Activated CD8-positive, alpha-beta memory T cell treated with anti-CD3 and anti-CD28 coated beads for 4 hours (primary cell): Measurements from ENCODE around the gene CPPED1.
"Not testable (repeated sequence)": the region's sequence is repeated elsewhere in the genome, so short reads cannot be mapped to it uniquely, and the experiment has no call there.

Source experiments
- DNase-seq, 2 donors: peaks; one replicate each; pipeline ENCODE4 v3.0.0-alpha.2; 2020; ENCODE audit warnings: low read depth in 2 of 2

CPPED1 gene

DNA sequence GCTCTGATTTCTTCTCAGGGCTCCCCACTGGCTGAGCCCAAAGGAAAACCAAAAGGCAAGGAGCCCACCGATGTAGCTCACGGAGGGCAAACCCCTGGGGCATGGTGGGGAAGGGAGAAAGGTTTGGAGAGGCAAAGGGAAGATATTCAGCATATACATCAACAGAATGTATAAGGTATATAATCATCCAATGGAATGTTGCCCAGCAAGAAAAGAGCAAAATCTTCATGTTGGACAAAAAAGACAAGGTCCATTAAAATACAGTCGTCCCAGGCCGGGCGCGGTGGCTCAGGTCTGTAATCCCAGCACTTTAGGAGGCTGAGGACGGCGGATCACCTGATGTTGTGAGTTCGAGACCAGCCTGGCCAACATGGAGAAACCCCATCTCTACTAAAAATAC, 1.6 kb downstream of the CPPED1 start:
- DNase-seq, result no peak

DNA sequence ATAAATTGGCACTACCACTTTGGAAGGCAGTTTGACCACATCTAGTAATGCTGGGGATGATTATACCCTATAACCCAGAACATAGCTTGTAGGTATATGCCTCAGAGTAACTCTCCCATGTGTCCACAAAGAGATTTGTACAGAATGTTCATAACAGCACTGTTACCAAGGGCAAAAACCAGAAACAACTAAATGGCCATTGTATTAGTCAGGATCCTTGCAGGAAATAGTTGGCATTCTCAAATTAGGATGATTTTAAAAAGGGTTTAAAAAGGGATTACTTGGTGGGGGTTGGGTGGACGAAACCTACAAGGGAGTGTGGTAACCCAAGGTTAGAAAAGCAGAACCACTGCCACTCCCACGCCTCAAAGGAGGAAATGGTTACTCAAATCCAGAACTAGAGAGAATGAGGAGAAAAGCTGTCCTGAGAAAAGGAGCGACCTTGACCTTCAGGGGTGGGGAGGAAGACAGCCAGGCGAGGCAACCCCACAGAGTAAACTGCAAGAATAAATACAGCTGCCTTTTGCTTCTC, 2.1 kb downstream of the CPPED1 start:
- no peak for DNase-seq

DNA sequence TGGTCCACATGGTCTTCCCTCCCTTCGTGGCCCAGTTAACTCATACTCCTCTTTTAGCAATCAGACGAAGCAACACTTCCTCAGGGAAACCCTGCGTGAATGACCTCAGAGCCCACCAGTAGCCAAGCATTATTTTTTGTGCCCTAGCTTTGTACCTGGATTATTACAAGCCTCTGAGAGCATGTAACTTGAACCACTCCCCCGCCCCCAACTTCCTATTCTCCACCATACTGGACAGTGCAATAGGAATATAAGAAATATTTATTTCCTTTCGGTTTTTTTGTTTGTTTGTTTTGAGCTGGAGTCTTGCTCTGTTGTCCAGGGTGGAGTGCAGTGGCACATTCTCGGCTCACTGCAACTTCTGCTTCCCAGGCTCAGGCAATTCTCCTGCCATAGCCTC, 2.9 kb downstream of the CPPED1 start:
- no peak for DNase-seq

DNA sequence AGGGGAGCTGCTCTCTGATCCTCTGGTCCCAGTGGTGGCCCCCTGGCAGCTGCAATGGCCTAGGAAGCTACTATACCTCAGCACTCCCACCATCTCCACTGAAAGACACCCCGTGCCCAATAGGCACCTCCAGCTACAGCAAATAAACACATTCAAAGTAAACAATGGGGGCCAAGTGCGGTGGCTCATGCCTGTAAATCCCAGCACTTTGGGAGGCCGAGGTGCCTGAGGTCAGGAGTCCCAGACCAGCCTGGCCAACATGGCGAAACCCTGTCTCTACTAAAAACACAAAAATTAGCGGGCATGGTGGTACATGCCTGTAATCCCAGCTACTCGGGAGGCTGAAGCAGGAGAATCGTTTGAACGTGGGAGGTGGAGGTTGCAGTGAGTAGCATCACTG, 3.7 kb downstream of the CPPED1 start:
- DNase-seq, result not testable (repeated sequence)

DNA sequence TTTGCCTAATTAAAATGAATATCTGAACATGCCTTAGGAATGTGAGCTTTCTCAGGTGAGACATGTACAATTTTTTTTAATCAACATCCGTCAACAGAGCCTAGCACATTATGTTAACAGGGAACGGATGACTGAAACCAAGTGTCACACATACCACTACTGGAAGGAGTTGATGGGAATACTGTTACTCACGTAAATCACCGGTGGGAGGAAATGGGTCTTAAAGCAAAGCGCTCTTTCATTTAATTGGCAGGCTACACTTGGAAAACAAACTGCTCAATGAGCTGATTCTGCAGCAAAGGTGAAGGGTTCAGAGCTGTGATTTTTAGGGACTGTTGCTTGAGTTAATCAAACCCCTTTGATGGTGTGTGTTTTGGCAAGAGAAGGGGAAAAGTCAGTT, 4.8 kb downstream of the CPPED1 start:
- DNase-seq, result no peak

DNA sequence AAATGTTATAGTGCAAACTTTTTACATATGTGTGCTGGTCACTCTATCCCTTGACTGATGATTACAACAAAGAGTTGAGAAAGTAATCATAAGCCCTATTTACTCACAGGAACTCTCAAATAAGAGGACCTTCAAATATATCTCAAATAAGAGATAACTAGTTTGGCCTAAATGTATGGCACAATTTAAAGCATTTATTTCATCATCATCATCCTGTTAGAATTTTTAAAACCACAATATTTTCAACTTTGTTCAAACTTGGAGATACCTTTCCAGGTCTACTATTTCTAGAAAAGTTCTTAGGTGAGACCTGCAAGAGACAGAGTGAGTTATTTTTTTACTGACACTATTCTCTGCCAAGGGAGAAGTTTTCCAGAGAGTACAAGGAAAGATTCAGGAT, 5.5 kb downstream of the CPPED1 start:
- no peak for DNase-seq

DNA sequence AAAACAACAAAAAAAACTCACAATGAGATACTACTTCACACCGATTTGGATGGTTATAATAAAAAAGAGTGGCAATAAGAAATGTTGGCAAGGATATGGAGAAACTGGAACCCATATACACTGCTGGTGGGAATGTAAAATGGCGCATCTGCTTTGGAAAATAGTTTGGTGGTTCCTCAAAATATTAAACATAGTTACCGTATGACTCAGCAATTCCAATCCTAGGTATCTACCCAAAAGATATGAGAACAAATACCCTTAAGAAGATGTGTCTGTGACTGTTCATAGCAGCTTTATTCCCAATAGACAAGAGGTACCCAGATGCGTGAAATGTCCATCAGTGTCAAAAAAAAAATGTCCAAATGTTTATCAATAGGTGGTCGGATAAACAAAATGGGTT, 7.2 kb downstream of the CPPED1 start:
- no peak for DNase-seq

DNA sequence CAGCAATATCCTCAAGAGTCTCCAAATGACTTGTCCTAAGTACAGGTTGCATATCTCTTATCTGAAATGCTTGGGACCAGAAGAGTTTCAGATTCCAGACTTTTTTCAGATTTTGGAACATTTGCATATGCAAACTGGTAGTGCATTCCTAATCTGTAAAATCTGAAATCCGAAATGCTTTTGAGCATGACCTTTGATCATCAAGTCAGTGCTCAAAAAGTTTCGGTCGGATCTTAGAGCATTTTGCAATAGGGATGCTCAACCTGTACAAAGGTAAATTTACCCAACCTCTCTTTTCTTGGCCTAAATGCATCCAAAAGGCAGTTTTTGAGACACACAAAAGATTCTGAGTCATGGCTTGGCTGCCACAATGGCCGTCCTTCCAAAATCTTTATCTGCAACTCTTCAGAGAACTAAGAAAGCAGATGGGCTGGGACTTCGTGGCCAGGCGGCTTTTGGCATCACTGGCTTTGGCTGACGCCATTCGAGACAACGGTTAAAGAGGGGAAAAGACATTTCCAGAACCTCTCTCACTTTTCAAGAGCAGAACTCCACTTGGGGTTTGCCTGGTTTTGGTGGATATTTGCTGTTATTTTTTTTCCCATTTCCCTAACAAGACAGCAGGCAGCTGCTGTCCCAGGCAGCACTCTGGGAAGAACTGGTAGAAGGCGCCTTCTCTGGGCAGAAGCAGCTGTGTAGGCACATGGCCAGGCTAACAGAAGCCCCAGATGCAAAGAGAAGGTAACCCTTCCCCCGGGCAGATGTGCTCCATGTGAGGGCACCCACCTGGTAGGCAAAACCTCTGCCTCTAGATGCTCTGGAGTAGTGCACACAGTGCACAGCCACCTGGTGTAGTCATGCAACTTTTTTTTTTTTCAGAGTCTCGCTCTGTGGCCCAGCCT, 8.9 kb downstream of the CPPED1 start:
- no peak for DNase-seq

DNA sequence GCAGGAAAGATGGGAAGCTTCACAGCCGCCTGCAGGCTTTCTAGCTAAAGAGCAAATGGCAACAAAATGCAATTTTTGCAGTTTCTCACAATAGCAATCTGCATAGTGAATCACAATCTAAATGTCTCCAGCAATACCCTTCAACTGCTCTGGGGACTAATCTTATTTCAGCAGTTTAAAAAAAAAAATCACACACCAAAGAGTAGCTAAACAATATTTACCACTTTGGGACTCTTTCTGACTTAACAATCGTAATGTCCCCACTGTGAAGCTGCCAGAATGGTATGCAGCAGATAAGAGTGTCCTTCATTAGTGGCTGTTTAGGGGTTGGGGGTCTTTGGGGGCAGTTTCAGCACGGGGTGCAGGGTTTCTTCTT, 9.8 kb downstream of the CPPED1 start:
- no peak for DNase-seq

DNA sequence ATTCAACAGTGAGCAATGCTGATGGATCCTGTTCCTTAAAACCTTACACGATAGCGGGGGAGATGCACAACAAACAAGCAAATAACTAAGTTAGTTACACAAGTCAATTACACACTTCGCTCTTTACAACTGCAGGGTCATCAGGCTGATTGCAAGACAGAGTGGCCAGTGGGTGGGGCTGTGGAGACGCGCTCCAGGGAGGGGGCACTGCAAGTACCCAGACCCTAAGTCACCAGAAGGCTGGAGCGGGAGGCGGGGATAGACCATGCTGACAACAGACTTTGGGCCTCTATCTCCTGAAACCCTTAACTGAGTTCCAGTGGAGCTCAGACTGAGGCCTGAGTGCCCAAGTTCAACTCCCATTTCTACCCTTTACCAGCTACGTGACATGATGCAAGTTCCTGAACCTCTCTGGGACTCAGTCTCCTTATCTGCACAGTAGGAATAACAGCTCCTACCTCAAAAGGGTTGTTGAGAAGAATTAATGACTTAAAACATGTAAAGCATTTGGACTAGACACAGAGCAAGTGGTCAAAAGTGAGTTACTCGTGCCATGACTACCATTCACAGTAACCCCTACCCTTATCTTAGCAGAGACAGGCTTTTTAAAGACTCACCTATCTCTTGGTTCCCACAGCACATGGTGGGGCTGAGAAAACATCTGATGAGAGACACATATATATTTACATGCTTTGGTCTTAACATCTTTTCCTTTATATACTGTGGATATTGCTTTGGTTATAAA, 10.4 kb downstream of the CPPED1 start:
- DNase-seq, result no peak

DNA sequence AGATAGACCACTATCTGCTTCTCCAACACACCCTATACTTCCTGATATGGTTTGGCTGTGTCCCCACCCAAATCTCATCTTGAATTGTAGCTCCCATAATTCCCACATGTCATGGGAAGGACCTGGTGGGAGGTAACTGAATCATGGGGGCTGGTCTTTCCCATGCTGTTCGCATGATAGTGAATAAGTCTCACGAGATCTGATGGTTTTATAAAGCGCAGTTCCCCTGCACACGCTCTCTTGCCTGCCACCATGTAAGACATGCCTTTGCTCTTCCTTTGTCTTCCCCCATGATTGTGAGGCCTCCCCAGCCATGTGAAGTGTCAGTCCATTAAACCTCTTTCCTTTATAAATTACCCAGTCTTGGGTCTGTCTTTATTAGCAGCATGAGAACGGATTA, 11.2 kb downstream of the CPPED1 start:
- not testable (repeated sequence) for DNase-seq

DNA sequence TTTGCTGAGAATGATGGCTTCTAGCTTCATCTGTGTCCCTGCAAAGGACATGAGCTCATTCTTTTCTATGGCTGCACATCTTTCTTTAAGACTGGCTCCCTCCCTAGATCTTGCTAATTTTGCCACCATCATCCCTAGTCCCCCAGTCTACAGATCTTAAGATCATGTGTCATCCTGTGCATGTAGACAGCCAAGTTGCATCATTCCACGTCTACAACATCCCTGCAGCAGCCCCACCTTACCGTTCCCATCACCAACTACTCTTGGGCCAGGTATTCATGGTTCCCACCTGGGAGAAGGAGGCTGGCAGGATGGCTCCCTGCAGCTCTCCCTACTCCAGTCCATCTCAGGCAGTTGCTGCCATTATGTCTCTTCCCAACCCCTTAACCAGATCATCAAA, 12.3 kb downstream of the CPPED1 start:
- no peak for DNase-seq

DNA sequence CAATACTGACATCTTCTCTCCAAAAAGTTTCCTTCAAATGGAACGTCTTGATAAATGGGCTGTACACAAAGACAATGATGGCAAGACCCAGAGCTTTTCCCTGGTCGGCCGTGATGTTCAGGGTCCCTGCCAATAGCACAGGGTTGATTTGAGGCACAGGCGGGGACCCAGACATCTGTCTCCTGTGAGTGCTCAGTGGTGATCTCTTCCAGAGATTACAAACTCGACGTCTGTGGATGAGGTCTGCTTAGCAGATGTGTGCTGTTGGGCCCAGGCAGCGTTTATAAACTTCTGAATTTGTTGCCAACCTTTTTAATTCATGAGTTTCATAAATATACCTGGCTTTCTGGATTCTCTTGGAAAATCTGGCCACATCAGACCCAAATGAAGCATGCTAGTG, 14.9 kb downstream of the CPPED1 start:
- no peak for DNase-seq

DNA sequence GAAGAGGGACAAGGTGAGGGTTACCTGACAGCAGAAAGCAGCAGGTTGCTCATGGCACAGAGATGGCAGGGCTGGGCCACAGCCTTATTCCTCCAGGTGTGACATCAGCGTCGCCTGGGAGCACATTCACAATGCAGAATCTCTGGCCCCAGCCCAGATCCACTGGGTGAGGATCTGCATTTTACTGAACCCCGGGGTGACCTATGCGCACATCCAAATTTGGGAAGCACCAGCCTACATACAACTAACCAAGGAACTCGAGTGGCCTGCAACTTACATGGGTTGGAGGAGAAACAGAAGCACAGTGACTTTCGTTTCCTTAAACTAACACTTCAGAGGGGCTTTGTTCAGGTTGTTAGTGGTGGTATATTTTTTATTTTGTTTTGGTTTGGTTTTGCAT, 17.6 kb downstream of the CPPED1 start:
- DNase-seq, result no peak

DNA sequence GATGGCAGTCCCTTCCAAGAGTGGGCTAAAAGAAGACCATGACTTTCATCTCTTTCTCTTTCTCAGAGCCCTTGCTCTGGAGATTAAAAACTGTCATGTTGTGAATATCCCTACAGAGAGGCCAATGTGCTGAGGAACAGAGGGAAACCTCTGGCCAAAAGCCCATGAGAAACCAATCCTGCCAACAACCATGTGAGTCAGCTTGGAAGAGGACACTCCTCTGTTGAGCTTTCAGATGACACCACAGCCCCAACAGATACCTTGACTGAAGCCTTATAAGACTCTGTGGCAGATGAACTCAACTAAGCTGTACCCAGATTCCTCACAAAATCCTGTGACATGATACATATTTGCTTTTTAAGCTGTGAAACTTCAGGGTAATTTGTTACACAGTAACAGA, 19.6 kb downstream of the CPPED1 start:
- DNase-seq, result no peak

DNA sequence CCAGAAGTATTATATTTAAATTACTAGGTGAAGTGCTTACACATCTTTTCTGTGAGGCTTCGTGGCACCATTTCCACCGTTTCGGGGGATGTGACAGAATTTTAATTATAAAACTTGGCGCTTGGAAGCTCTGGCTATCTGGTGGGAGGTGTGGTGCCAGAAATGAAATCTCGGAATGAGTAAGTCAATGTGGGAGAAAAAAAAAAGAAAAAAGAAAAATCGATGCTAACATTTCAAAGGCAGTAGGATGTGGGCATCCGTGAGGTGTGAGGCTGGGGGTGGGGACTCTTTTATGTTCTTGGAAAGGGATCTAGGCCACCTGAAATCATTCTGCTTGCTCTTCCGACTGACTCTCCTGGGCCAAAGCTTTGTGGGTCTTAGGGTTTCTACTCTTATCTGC, 21.9 kb downstream of the CPPED1 start:
- DNase-seq, result no peak

DNA sequence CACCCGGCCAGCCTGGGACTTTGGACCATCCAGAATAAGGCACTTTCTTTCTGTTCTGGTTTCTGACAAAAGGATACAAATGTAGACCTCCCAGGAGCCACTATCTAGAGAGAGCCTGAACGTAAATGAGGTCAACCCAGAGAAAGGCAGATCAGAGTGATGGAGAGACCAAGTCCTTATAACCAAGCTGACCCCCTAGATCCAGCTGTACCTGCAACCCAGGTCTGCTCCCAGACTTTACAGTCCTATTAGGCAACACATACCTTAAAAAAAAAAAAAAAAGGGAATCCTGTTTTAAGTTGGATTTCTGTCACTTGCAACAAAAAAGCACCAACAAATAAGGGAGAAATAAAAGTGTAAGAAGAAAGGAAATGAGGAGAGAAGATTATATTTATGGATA, 23.2 kb downstream of the CPPED1 start:
- no peak for DNase-seq

DNA sequence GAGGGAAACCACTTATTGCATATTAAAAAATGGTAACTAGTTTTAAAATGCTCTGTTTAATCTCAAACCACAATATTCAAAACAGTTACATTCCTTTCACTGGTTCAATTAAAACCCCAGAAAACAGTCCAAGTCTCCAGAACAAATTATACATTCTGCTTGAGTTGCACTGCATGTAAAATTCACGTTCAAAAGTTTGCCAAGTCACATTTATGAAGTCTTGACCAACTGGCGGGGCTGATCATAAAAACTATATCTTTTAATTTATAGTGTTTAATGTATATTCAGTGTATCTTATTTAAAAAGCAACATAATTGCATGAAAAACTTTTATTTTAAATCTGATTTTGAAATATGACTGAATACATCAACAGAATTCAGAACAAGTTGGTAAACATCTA, 25.0 kb downstream of the CPPED1 start:
- DNase-seq, result no peak

DNA sequence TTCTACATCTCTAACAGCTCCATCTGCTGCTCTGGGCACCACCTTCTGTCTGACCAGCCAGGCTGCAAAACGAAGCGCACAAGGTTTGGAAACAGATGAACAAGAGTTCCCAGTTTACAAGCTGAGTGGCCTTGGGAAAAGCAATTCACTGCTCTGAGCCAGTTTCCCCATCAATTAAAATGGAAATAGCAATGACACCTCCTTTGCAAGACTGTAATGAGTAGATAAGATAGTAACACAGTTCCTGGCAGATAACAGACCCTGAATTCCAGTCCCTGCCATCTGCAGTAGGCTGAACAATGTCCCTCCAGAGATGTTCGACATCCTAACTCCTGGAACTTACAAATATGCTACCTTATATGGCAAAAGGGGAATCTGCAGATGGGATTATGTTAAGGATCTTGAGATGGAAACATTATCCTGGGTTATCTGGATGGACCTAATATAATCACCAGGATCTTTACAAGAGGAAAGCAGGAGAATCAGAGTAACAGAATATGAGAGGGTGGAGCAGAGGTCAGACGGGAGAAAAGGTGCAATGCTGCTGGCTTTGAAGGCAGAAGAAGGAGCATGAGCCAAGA, 27.9 kb downstream of the CPPED1 start:
- DNase-seq, result no peak

DNA sequence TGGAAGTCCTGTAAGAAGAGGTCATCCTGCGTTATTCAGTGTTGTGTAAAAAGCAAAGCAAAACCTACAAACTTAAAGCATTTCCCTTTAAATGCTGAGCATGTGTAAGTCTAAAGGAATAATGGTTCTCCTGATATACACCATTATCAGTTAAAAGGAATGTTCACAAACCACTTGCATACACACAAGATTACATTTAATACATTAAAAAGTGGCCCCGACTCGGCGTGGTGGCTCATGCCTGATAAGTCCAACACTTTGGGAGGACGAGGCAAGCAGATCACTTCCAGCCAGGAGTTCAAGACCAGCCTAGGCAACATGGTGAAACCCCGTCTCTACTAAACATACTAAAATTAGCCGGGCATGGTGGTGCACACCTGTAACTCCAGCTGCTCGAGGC, 30.5 kb downstream of the CPPED1 start:
- no peak for DNase-seq

DNA sequence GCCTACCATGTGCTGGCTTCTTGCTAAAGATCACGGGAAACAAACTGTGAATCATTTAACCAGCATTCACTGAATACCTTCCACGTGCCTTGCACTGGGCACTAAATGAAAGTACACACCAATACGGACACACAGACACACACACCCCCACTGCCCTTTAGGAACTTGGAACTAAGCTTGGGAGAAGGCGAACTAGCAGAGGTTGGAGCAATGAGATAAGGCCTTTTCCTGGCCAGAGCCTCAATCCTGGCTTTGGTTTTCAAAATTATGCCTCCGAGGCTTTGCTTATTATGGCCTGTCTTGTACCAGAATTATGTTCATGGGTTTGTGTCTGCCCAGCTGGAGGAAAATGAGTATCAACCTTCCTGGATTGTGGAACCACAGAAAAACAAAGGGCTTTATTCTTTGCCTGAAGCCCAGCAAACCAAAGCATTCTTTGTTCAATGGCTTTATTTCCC, 32.3 kb downstream of the CPPED1 start:
- DNase-seq, result no peak

DNA sequence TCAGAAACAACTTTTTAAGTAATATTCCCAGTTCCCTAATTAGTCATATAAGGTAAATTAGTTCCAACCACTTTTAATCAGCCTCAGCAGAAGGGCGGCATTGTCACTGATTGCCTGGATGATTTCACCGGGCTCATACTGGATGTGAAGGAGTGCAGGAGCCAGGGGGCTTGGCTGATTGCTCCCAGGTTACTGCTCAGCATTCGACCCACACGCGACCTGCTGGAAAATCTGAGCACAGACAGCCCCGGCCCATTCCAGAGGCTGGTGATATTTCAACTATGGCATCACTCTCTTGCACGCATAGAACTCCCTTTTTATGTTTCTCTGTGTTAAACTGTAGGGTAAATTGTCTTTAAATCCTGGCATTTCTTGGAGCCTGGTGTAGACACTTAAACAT, 34.2 kb downstream of the CPPED1 start:
- DNase-seq, result no peak

DNA sequence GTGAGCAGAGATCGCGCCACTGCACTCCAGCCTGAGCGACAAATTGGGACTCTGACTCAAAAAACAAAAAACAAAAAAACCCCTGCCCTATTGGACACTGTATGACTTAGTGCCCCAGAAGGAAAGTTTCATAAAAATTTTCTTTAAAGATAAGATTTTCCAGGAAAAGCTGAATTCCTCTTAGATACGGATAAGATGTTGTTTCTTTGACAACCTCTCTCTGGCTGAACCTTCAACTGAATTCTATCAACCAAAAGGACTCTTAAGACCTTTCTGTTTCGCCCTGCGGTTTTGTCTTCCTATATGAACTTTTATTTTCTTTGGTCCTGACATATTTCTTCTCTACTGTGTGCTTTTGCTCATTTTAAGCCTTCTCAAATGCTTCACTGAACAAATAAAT, 35.8 kb downstream of the CPPED1 start:
- DNase-seq, result no peak
